ENCODE measurements around the gene NRG4. TPM values are rescaled to one million over a fixed set of nuclear protein-coding genes. Genes with fewer than 3 reads are reported as not detected.

The NRG4 gene
- total and polyA plus RNA-seq, 9 of the 15 experiments (the other 6 are each of a cell fraction or from before 2014, with no cell fraction given) = 0.33 to 2.5 (median 0.76) TPM

DNA sequence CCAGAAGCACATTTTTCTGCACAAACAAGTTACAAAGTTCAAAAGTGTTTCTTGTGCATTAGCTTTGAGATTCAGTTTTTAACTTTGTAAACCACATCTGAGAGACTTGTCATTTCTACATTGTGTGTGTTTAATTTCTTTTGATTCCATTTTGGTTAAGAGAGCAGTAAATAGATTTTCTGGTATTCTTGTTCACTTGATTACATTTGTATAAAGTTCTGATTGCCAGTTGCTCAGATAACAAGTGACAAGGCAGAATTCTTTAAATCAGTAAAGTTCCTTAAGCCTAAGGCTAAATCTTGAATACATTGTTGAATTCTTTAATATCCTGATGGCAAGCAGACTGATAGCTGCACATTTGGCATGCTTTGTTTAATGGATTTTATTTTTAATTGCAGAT, 111.6 kb downstream of the NRG4 start (continued):
- TF ChIP-seq ZBTB40 (IDR thresholded peaks at IDR 0.05) (peak; percentile 88), ZBTB40 (CRISPR knock-in tag; IDR thresholded peaks at IDR 0.05) (peak; percentile 65; the same call in 1 of the 2 replicates), JUND (IDR thresholded peaks at IDR 0.05; ENCODE audit: borderline replicate concordance, low read depth, low read length) (no peak), JUND (tag; IDR thresholded peaks at IDR 0.05; ENCODE audit: borderline replicate concordance, low read depth, low read length) (no peak), MCM7 (IDR thresholded peaks at IDR 0.05) (no peak), ZNF3 (CRISPR knock-in tag; IDR thresholded peaks at IDR 0.05) (no peak), CLOCK (CRISPR knock-in tag; IDR thresholded peaks at IDR 0.05; ENCODE audit: borderline replicate concordance) (no peak), ZNF644 (tag; IDR thresholded peaks at IDR 0.05; ENCODE audit: low read depth) (no peak), ZNF239 (CRISPR knock-in tag; IDR thresholded peaks at IDR 0.05) (no peak), NFE2 (IDR thresholded peaks at IDR 0.05; ENCODE audit: low read depth) (peak; percentile 50)
- TF ChIP-seq, protein P1, sequence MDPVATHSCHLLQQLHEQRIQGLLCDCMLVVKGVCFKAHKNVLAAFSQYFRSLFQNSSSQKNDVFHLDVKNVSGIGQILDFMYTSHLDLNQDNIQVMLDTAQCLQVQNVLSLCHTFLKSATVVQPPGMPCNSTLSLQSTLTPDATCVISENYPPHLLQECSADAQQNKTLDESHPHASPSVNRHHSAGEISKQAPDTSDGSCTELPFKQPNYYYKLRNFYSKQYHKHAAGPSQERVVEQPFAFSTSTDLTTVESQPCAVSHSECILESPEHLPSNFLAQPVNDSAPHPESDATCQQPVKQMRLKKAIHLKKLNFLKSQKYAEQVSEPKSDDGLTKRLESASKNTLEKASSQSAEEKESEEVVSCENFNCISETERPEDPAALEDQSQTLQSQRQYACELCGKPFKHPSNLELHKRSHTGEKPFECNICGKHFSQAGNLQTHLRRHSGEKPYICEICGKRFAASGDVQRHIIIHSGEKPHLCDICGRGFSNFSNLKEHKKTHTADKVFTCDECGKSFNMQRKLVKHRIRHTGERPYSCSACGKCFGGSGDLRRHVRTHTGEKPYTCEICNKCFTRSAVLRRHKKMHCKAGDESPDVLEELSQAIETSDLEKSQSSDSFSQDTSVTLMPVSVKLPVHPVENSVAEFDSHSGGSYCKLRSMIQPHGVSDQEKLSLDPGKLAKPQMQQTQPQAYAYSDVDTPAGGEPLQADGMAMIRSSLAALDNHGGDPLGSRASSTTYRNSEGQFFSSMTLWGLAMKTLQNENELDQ (CRISPR knock-in tag; IDR thresholded peaks at IDR 0.05; ENCODE audit: borderline replicate concordance) = no peak
- TF ChIP-seq, protein P2, sequence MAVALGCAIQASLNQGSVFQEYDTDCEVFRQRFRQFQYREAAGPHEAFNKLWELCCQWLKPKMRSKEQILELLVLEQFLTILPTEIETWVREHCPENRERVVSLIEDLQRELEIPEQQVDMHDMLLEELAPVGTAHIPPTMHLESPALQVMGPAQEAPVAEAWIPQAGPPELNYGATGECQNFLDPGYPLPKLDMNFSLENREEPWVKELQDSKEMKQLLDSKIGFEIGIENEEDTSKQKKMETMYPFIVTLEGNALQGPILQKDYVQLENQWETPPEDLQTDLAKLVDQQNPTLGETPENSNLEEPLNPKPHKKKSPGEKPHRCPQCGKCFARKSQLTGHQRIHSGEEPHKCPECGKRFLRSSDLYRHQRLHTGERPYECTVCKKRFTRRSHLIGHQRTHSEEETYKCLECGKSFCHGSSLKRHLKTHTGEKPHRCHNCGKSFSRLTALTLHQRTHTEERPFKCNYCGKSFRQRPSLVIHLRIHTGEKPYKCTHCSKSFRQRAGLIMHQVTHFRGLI (CRISPR knock-in tag; IDR thresholded peaks at IDR 0.05) = no peak
